Immature natural killer cell (primary cell): Measurements from ENCODE around the gene MED25. TPM values are rescaled to one million over a fixed set of nuclear protein-coding genes. Genes with fewer than 3 reads are reported as not detected.

Experiments
- DNase-seq, 3 donors: peaks; one replicate each; pipeline ENCODE4 v3.0.0; 2022; ENCODE audit warnings: mixed read lengths in 1 of 3
- H3K27ac Mint-ChIP-seq, 6 donors: one replicate each; pipeline ENCODE4 v1.8.0; 2020; ENCODE audit warnings: mixed read lengths in 6 of 6, mild to moderate bottlenecking in 5 of 6, inconsistent platforms in 4 of 6, moderate library complexity in 3 of 6
- H3K27me3 Mint-ChIP-seq, 3 donors: one replicate each; pipeline ENCODE4 v1.8.0; 2020 to 2021; ENCODE audit warnings: low read depth in 3 of 3, mild to moderate bottlenecking in 3 of 3, mixed read lengths in 3 of 3, moderate library complexity in 3 of 3, inconsistent platforms in 1 of 3
- H3K36me3 Mint-ChIP-seq, 3 donors: one replicate each; pipeline ENCODE4 v1.8.0; 2020; ENCODE audit warnings: mixed read lengths in 3 of 3, inconsistent platforms in 2 of 3, mild to moderate bottlenecking in 2 of 3
- H3K4me1 Mint-ChIP-seq, 2 donors: one replicate each; pipeline ENCODE4 v1.8.0; 2020; ENCODE audit warnings: inconsistent platforms in 2 of 2, mild to moderate bottlenecking in 2 of 2, mixed read lengths in 2 of 2, moderate library complexity in 1 of 2
- H3K4me3 Mint-ChIP-seq, 5 donors: one replicate each; pipeline ENCODE4 v1.8.0; 2020; ENCODE audit warnings: mild to moderate bottlenecking in 5 of 5, mixed read lengths in 5 of 5, inconsistent platforms in 3 of 5, moderate library complexity in 3 of 5
- H3K9me3 Mint-ChIP-seq, 6 donors: one replicate each; pipeline ENCODE4 v1.8.0; 2020; ENCODE audit warnings: mild to moderate bottlenecking in 6 of 6, mixed read lengths in 6 of 6, inconsistent platforms in 4 of 6, moderate library complexity in 3 of 6
- polyA plus RNA-seq, 3 donors: library from polyadenylated mRNA; unstranded; fragments of 300-500 nt; fragmentation: Illumina TruSeq; gene quantifications; one replicate each; pipeline ENCODE4 v1.2.3, GENCODE V29; 2021

MED25 gene
- polyA plus RNA-seq, 3 donors from 2014 or later = 5.0 to 30.4 (median 13.9) TPM

DNA sequence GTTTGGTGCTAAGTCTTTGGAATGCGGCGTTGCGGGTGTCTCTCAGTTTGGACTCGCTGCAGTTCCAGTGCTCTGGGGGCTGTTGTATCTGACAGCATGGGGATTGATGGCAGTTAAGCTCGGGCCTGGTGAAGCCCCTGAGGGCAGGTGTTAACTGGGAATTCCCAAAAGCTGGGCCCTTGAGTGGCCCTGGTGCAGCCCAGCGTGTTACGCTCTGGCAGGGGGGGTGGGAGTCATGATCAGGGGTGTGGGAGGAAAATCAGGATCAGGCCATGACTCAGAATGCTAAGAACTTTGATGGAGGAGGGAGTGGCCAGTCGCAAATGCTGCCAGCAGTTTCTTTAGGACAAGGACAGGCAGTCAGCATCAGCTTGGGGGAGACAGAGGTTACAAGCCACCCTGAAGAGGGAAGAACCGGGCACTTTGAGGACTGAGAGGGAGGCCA, 31.7 kb upstream of the MED25 start:
- Mint-ChIP-seq H3K4me3 (no peak overlapping the region), H3K36me3 (peaks cover 15 to 47% (median 21%) of the 10 kb centered on the region in 3 donors), H3K27me3 (peaks cover 0 to 4% (median 0%) of the 10 kb centered on the region in 3 donors), H3K27ac (peak overlapping the region in 4 of 6 donors; percentile 48 to 69 (median 56)), H3K4me1 (peaks cover 19 to 35% of the 10 kb centered on the region in 2 donors), H3K9me3 (no peaks in the 10 kb centered on the region)
- no peak for DNase-seq

DNA sequence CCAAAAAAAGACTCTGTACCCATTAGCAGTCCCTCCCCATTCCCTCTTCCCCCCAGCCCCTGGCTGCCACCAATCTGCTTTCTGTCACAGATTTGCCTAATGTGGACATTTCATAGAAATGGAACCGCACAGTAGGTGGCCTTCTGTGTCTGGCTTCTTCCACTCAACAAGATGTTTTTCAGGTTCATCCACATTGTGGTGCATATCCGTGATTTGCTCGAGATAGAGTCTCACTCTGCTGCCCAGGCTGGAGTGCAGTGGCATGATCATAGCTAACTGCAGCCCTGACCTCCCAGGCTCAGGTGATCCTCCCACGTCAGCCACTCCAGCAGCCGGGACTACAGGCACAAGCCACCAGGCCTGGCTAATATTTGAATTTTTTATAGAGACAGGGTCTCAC, 30.3 kb upstream of the MED25 start:
- Mint-ChIP-seq H3K4me1 (peaks cover 19 to 35% of the 10 kb centered on the region in 2 donors), H3K36me3 (peaks cover 15 to 47% (median 21%) of the 10 kb centered on the region in 3 donors), H3K27me3 (peaks cover 0 to 4% (median 0%) of the 10 kb centered on the region in 3 donors), H3K4me3 (no peak overlapping the region), H3K27ac (peak overlapping the region in 1 of 6 donors; percentile 24), H3K9me3 (no peaks in the 10 kb centered on the region)
- DNase-seq = no peak

DNA sequence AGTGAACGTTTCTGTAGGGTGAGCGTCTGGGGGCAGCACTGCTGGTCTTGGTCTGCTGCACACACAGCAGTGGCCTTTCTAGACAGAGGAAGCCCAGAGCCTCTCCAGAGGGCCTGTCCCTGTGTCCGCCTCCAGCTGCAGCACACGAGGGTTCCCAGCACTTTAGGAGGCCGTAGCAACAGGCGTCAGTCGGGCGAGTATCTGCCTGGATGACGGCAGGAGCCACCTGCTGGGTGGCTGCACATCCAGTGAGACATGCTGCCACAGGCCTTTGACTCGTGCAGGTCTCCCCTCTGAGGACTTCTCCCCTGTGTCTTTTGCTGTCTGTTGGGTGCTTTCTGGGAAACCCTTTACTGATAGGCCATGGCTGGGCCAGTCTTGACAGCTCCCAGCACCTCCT, 29.2 kb upstream of the MED25 start:
- peaks cover 13 to 39% (median 17%) of the 10 kb centered on the region in 3 donors for H3K36me3 Mint-ChIP-seq
- H3K27me3 Mint-ChIP-seq = peaks cover 0 to 3% (median 0%) of the 10 kb centered on the region in 3 donors
- no peak for DNase-seq
- H3K9me3 Mint-ChIP-seq = peaks cover 0 to 2% (median 0%) of the 10 kb centered on the region in 6 donors
- peaks cover 19 to 32% of the 10 kb centered on the region in 2 donors for H3K4me1 Mint-ChIP-seq
- no peak overlapping the region for H3K4me3 Mint-ChIP-seq
- peak overlapping the region in 1 of 6 donors; percentile 36 for H3K27ac Mint-ChIP-seq

DNA sequence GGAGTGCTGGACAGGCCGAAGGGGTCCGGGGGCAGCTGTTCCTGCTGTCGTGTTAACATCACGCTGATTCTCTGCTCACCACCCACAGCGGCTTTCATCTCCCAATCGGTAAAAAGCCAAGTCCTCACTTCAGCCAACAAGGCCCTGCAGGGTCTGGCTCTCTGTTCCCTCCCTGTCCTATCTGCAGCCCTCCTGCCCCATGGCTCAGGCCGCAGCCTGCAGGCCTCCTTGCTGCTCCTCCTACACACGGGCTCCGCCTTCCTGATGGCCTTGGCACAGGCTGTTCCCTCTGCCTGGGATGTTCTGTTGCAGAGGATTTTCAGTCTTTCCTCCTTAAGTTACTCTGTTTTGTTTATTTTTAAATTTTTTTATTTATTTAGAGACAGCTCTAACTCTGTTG, 27.2 kb upstream of the MED25 start:
- Mint-ChIP-seq H3K4me3 (no peak overlapping the region), H3K4me1 (peaks cover 15 to 22% of the 10 kb centered on the region in 2 donors), H3K27ac (peak overlapping the region in 1 of 6 donors; percentile 26), H3K27me3 (peaks cover 0 to 3% (median 0%) of the 10 kb centered on the region in 3 donors), H3K9me3 (peaks cover 0 to 2% (median 0%) of the 10 kb centered on the region in 6 donors), H3K36me3 (peaks cover 3 to 36% (median 8%) of the 10 kb centered on the region in 3 donors)
- DNase-seq = no peak

DNA sequence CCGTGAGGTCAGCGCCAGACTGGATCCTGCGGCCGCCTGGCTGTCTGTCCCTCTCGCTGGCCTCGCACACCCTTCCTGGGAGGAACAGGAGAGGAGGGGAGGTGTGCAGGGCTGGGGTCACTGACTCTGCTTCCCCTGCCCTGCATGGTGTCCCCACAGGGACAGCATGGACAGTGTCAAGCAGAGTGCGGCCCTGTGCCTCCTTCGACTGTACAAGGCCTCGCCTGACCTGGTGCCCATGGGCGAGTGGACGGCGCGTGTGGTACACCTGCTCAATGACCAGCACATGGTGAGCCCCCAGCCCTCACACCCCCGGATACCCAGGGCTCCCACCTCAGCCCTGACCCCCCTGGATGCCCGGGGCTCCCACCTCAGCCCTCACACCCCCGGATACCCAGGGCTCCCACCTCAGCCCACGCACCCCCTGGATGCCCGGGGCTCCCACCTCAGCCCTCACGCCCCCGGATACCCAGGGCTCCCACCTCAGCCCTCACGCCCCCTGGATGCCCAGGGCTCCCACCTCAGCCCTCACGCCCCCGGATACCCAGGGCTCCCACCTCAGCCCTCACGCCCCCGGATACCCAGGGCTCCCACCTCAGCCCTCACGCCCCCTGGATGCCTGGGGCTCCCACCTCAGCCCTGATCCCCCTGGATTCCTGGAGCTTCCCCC, 26.2 kb upstream of the MED25 start:
- H3K9me3 Mint-ChIP-seq = peaks cover 0 to 2% (median 0%) of the 10 kb centered on the region in 6 donors
- H3K27me3 Mint-ChIP-seq = peaks cover 0 to 3% (median 0%) of the 10 kb centered on the region in 3 donors
- H3K36me3 Mint-ChIP-seq = peaks cover 4 to 39% (median 8%) of the 10 kb centered on the region in 3 donors
- peaks cover 11 to 15% of the 10 kb centered on the region in 2 donors for H3K4me1 Mint-ChIP-seq
- H3K27ac Mint-ChIP-seq = no peak overlapping the region
- DNase-seq = no peak
- H3K4me3 Mint-ChIP-seq = no peak overlapping the region

DNA sequence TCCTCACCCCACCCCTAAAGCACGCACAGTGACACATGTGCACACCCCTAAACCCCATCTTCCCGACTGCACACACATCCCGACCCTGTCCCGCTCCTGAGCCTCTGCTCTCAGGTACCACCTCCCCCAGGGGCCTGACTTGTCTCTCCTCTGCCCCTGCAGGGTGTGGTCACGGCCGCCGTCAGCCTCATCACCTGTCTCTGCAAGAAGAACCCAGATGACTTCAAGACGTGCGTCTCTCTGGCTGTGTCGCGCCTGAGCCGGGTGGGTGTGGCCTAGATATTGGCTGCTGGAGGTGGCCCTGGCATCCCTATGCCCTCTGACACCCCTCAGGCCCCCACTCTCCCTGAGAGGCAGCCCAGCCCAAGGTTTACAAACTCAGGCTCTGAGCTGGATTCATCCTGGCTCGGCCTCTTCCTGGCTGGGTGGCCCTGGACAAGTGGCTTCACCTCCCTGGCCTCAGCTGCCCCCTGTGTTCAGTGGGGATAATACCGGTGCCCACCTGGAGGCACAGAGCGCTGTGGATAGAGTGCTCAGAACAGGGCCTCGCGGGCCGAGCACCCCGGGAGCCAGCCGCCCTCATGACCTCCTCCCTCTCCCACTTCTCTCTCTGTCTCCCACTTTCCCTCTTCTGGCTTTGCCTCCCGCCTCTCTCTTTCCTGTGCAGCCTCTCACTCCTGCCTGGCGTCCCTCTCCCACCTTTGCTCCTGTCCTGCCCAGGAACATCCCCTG, 25.1 kb upstream of the MED25 start:
- Mint-ChIP-seq H3K4me1 (peaks cover 11 to 15% of the 10 kb centered on the region in 2 donors), H3K27me3 (peaks cover 0 to 3% (median 0%) of the 10 kb centered on the region in 3 donors), H3K36me3 (peaks cover 4 to 38% (median 8%) of the 10 kb centered on the region in 3 donors), H3K27ac (no peak overlapping the region), H3K4me3 (no peak overlapping the region), H3K9me3 (peaks cover 0 to 2% (median 0%) of the 10 kb centered on the region in 6 donors)
- DNase-seq = no peak

DNA sequence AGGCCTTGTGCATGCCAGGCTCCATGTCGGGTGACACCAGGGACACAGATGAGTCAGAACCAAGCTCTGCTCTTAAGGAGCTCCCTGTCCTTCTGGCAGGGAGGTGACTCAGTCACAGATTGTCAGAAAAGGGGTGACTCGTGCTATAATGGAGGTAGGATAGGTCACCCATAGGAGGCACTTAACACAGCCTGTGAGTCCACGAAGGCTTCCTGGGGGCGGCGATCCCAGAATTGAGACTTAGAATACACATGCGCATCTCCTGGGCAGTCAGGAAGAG, 24.6 kb upstream of the MED25 start:
- Mint-ChIP-seq H3K4me1 (peaks cover 7 to 10% of the 10 kb centered on the region in 2 donors), H3K9me3 (peaks cover 0 to 2% (median 0%) of the 10 kb centered on the region in 6 donors), H3K27me3 (peaks cover 0 to 3% (median 0%) of the 10 kb centered on the region in 3 donors), H3K36me3 (peaks cover 4 to 33% (median 8%) of the 10 kb centered on the region in 3 donors), H3K27ac (no peak overlapping the region), H3K4me3 (no peak overlapping the region)
- no peak for DNase-seq

DNA sequence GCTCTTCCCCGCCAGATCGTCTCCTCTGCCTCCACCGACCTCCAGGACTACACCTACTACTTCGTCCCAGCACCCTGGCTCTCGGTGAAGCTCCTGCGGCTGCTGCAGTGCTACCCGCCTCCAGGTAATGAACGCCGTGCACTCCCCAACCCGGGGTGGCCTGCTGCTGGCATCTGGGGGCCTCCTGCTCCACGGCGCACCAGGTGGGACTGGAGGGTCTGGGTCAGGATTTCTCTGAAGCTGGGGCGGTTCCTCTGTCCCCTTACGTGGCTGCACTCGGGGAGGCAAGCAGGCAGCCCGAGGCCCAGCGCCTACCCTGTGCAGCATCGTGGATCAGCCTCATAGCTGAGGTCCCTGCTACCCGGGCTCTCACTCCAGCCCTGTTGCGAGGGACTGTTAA, 22.5 kb upstream of the MED25 start:
- Mint-ChIP-seq H3K27me3 (no peaks in the 10 kb centered on the region), H3K27ac (no peak overlapping the region), H3K36me3 (peaks cover 4 to 29% (median 8%) of the 10 kb centered on the region in 3 donors), H3K9me3 (peaks cover 0 to 2% (median 0%) of the 10 kb centered on the region in 6 donors), H3K4me3 (peak overlapping the region in 1 of 5 donors; percentile 18), H3K4me1 (peaks cover 3% of the 10 kb centered on the region in 2 donors)
- DNase-seq = no peak

DNA sequence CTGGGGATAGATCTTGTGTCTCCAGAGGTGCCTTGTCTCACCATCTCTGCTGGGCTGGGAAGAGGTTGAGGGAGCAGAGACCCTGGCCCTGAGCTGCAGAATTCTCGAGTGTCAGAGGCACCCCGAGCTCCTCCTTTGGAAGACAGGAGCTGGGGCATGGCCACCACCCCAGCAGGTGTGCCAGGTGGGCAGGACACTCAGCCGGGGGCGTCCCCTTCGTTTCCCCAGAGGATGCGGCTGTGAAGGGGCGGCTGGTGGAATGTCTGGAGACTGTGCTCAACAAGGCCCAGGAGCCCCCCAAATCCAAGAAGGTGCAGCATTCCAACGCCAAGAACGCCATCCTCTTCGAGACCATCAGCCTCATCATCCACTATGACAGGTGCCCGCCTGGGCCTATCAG, 19.5 kb upstream of the MED25 start:
- Mint-ChIP-seq H3K27me3 (peaks cover 0 to 2% (median 2%) of the 10 kb centered on the region in 3 donors), H3K4me3 (no peak overlapping the region), H3K27ac (no peak overlapping the region), H3K9me3 (no peaks in the 10 kb centered on the region), H3K4me1 (peaks cover 0 to 1% of the 10 kb centered on the region in 2 donors), H3K36me3 (peaks cover 4 to 30% (median 11%) of the 10 kb centered on the region in 3 donors)
- DNase-seq = no peak

DNA sequence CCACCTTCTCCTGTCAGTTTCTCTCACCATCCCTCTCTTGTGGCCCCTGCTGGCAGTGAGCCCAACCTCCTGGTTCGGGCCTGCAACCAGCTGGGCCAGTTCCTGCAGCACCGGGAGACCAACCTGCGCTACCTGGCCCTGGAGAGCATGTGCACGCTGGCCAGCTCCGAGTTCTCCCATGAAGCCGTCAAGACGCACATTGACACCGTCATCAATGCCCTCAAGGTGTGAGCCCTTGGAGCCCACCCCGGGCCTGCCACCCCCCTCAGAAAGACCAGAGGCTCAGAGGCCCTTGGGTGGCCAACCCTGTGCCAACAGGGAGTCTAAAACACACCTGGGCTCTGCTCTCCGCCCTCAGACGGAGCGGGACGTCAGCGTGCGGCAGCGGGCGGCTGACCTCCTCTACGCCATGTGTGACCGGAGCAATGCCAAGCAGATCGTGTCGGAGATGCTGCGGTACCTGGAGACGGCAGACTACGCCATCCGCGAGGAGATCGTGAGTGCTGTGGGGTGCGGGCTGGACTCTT, 18.8 kb upstream of the MED25 start:
- Mint-ChIP-seq H3K27me3 (peaks cover 0 to 2% (median 2%) of the 10 kb centered on the region in 3 donors), H3K36me3 (peaks cover 4 to 32% (median 12%) of the 10 kb centered on the region in 3 donors), H3K9me3 (no peaks in the 10 kb centered on the region), H3K4me3 (no peak overlapping the region), H3K27ac (no peak overlapping the region), H3K4me1 (peaks cover 0 to 1% of the 10 kb centered on the region in 2 donors)
- DNase-seq = no peak

DNA sequence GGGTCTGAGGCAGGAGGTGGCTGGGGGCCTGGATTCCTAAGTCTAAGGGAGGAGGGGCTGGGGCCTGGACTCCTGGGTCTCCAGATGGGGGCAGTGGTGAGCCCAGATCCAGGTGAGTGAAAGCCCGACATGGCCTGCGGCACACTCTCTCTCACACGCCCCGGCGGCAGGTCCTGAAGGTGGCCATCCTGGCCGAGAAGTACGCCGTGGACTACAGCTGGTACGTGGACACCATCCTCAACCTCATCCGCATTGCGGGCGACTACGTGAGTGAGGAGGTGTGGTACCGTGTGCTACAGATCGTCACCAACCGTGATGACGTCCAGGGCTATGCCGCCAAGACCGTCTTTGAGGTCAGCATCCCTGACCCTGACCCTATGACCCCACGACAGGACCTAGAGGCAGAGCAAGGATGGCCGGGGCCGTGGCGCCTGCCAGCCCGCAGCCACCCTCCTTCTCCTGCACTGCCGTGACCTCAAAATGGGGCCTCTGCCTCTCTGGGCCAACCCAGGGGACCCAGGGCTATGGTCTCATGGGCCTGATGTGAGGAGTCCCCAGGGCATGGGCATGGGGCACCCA, 18.2 kb upstream of the MED25 start:
- H3K36me3 Mint-ChIP-seq = peaks cover 4 to 30% (median 12%) of the 10 kb centered on the region in 3 donors
- H3K4me3 Mint-ChIP-seq = no peak overlapping the region
- peaks cover 0 to 1% of the 10 kb centered on the region in 2 donors for H3K4me1 Mint-ChIP-seq
- H3K27ac Mint-ChIP-seq = no peak overlapping the region
- H3K9me3 Mint-ChIP-seq = no peaks in the 10 kb centered on the region
- no peak for DNase-seq
- H3K27me3 Mint-ChIP-seq = peaks cover 0 to 2% (median 2%) of the 10 kb centered on the region in 3 donors

DNA sequence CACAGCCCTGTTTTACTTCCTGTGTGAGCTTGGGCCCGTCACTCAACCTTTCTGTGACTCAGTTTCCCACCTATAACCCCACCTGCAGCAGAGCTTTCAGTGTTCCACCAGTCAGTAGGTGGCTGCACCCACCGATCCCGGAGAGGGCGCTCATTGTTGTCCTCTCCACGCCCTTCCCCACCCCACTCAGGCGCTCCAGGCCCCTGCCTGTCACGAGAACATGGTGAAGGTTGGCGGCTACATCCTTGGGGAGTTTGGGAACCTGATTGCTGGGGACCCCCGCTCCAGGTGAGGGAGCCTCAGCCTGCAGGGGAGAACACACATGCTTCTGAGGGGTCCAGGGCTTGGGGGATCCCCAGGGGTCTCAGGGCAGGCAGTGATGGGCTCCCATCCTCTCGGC, 17.3 kb upstream of the MED25 start:
- H3K4me3 Mint-ChIP-seq = no peak overlapping the region
- H3K27ac Mint-ChIP-seq = peak overlapping the region in 1 of 6 donors; percentile 34
- H3K27me3 Mint-ChIP-seq = peaks cover 0 to 2% (median 2%) of the 10 kb centered on the region in 3 donors
- no peaks in the 10 kb centered on the region for H3K9me3 Mint-ChIP-seq
- H3K4me1 Mint-ChIP-seq = peaks cover 0 to 1% of the 10 kb centered on the region in 2 donors
- H3K36me3 Mint-ChIP-seq = peaks cover 4 to 24% (median 12%) of the 10 kb centered on the region in 3 donors
- no peak for DNase-seq

DNA sequence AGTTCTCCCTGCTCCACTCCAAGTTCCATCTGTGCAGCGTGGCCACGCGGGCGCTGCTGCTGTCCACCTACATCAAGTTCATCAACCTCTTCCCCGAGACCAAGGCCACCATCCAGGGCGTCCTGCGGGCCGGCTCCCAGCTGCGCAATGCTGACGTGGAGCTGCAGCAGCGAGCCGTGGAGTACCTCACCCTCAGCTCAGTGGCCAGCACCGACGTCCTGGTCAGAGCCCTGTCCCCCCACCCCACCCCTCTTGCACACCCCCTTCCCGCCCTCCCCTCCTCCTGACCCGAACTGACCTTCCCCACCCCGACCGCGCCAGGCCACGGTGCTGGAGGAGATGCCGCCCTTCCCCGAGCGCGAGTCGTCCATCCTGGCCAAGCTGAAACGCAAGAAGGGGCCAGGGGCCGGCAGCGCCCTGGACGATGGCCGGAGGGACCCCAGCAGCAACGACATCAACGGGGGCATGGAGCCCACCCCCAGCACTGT, 16.6 kb upstream of the MED25 start:
- no peaks in the 10 kb centered on the region for H3K9me3 Mint-ChIP-seq
- no peak overlapping the region for H3K27ac Mint-ChIP-seq
- no peak for DNase-seq
- peaks cover 0 to 2% (median 2%) of the 10 kb centered on the region in 3 donors for H3K27me3 Mint-ChIP-seq
- H3K4me3 Mint-ChIP-seq = no peak overlapping the region
- H3K4me1 Mint-ChIP-seq = peaks cover 0 to under 1% of the 10 kb centered on the region in 2 donors
- H3K36me3 Mint-ChIP-seq = peaks cover 7 to 28% (median 13%) of the 10 kb centered on the region in 3 donors
